Neural cell (in vitro differentiated cells): ENCODE measurements around the gene STX18. TPM values are rescaled to one million over a fixed set of nuclear protein-coding genes. Genes with fewer than 3 reads are reported as not detected.
A peak's percentile ranks its signal among the peaks of the same experiment; 100 is the strongest.

ENCODE experiments used
- H2AFZ ChIP-seq: fragments of 200-600, 300-800 bp; sonication (generic), shearing (Covaris generic); 2 replicates; pipeline ENCODE4 v1.6.0; 2014; ENCODE audit warnings: low read depth, mild to moderate bottlenecking, antibody characterized with exemption, low read length, moderate library complexity
- H3F3A ChIP-seq: fragments of 200-600 bp; shearing (Covaris generic); 2 replicates; pipeline ENCODE4 v1.6.1; 2016; ENCODE audit warnings: mild to moderate bottlenecking, moderate library complexity, mixed read lengths, antibody characterized with exemption, low read length; ENCODE audit not compliant: insufficient read depth, poor library complexity, severe bottlenecking
- H3K27ac ChIP-seq: fragments of 200-600, 300-800 bp; sonication (generic), shearing (Covaris generic); 2 replicates; pipeline ENCODE4 v1.5.1; 2014; ENCODE audit warnings: mild to moderate bottlenecking, low read length, moderate library complexity
- H3K27me3 ChIP-seq: fragments of 300-800, 200-600 bp; sonication (generic), shearing (Covaris generic); 2 replicates; pipeline ENCODE4 v1.6.0; 2014; ENCODE audit warnings: mild to moderate bottlenecking, low read depth, low read length, moderate library complexity; ENCODE audit not compliant: insufficient read depth
- H3K36me3 ChIP-seq: fragments of 300-800, 200-600 bp; sonication (generic), shearing (Covaris generic); 2 replicates; pipeline ENCODE4 v1.5.1; 2014; ENCODE audit warnings: mild to moderate bottlenecking, antibody characterized with exemption, low read length, moderate library complexity; ENCODE audit not compliant: insufficient read depth
- H3K4me2 ChIP-seq: fragments of 300-800, 200-600 bp; sonication (generic), shearing (Covaris generic); 2 replicates; pipeline ENCODE4 v1.6.0; 2014; ENCODE audit warnings: mild to moderate bottlenecking, low read length
- H3K4me3 ChIP-seq: fragments of 300-800, 200-600 bp; sonication (generic), shearing (Covaris generic); 2 replicates; pipeline ENCODE4 v1.5.1; 2014; ENCODE audit warnings: mild to moderate bottlenecking, low read length, moderate library complexity
- H3K79me2 ChIP-seq: fragments of 200-600 bp; shearing (Covaris generic); replicated peaks from 2 replicates; pipeline ENCODE4 v1.6.0; 2014; ENCODE audit warnings: mild to moderate bottlenecking, low read length, moderate library complexity; ENCODE audit not compliant: insufficient read depth
- H3K9ac ChIP-seq: fragments of 300-800, 200-600 bp; sonication (generic), shearing (Covaris generic); 2 replicates; pipeline ENCODE4 v1.6.1; 2016; ENCODE audit warnings: mild to moderate bottlenecking, low read length, mixed read lengths
- H3K9me2 ChIP-seq: fragments of 200-600 bp; shearing (Covaris generic); 2 replicates; pipeline ENCODE4 v1.6.1; 2016; ENCODE audit warnings: mild to moderate bottlenecking, low read length, mixed read lengths; ENCODE audit not compliant: insufficient read depth
- H3K9me3 ChIP-seq: fragments of 200-600, 300-800 bp; sonication (generic), shearing (Covaris generic); 2 replicates; pipeline ENCODE4 v1.6.1; 2016; ENCODE audit warnings: mild to moderate bottlenecking, mixed run types, low read length, moderate library complexity, mixed read lengths
- H4K20me1 ChIP-seq: fragments of 200-600 bp; shearing (Covaris generic); 2 replicates; pipeline ENCODE4 v1.6.1; 2016; ENCODE audit warnings: mild to moderate bottlenecking, mixed run types; ENCODE audit not compliant: insufficient read depth
- CTCF ChIP-seq: fragments of 450-650 bp; IDR thresholded peaks from 2 replicates; pipeline ENCODE4 v1.5.1; 2014; ENCODE audit warnings: antibody characterized with exemption, mild to moderate bottlenecking, moderate library complexity; ENCODE audit not compliant: poor library complexity, severe bottlenecking
- EP300 ChIP-seq: fragments of 450-650 bp; conservative IDR thresholded peaks from 2 replicates; pipeline ENCODE4 v1.6.1; 2014; ENCODE audit warnings: antibody characterized with exemption, mild to moderate bottlenecking, moderate library complexity; ENCODE audit not compliant: poor library complexity, severe bottlenecking
- EZH2 ChIP-seq: fragments of 200-600, 300-800 bp; shearing (Covaris generic), sonication (generic); IDR thresholded peaks from 2 replicates; pipeline ENCODE4 v1.6.1; 2014; ENCODE audit warnings: antibody characterized with exemption, low read length, borderline replicate concordance, mild to moderate bottlenecking; ENCODE audit not compliant: insufficient read depth, poor library complexity, severe bottlenecking
- MXI1 ChIP-seq: fragments of 450-650 bp; conservative IDR thresholded peaks from 2 replicates; pipeline ENCODE4 v1.6.1; 2014; ENCODE audit warnings: antibody characterized with exemption, mild to moderate bottlenecking; ENCODE audit not compliant: poor library complexity, severe bottlenecking
- POLR2AphosphoS5 ChIP-seq: IDR thresholded peaks from 2 replicates; pipeline ENCODE4 v1.6.1; 2012
- RAD21 ChIP-seq: fragments of 450-650 bp; conservative IDR thresholded peaks from 2 replicates; pipeline ENCODE4 v1.6.1; 2014; ENCODE audit warnings: antibody characterized with exemption, mild to moderate bottlenecking, moderate library complexity
- SMC3 ChIP-seq: fragments of 450-650 bp; conservative IDR thresholded peaks from 2 replicates; pipeline ENCODE4 v1.6.1; 2014; ENCODE audit warnings: antibody characterized with exemption, mild to moderate bottlenecking, moderate library complexity; ENCODE audit not compliant: poor library complexity
- TAF1 ChIP-seq: IDR thresholded peaks from 2 replicates; pipeline ENCODE4 v1.6.1; 2012; ENCODE audit warnings: low read depth
- polyA plus RNA-seq: library from polyadenylated mRNA; depleted of rRNA; stranded (reverse); fragments of >200 nt; gene quantifications from 2 replicates; pipeline ENCODE4 v1.2.3, GENCODE V29; 2014
- TF ChIP-seq, protein P1 (sequence below): IDR thresholded peaks from 2 replicates; pipeline ENCODE4 v1.6.1; 2012; ENCODE audit warnings: borderline replicate concordance

Gene STX18
- polyA plus RNA-seq, 1 donor from 2014 or later = 64.5 TPM

- TF ChIP-seq, protein P1, sequence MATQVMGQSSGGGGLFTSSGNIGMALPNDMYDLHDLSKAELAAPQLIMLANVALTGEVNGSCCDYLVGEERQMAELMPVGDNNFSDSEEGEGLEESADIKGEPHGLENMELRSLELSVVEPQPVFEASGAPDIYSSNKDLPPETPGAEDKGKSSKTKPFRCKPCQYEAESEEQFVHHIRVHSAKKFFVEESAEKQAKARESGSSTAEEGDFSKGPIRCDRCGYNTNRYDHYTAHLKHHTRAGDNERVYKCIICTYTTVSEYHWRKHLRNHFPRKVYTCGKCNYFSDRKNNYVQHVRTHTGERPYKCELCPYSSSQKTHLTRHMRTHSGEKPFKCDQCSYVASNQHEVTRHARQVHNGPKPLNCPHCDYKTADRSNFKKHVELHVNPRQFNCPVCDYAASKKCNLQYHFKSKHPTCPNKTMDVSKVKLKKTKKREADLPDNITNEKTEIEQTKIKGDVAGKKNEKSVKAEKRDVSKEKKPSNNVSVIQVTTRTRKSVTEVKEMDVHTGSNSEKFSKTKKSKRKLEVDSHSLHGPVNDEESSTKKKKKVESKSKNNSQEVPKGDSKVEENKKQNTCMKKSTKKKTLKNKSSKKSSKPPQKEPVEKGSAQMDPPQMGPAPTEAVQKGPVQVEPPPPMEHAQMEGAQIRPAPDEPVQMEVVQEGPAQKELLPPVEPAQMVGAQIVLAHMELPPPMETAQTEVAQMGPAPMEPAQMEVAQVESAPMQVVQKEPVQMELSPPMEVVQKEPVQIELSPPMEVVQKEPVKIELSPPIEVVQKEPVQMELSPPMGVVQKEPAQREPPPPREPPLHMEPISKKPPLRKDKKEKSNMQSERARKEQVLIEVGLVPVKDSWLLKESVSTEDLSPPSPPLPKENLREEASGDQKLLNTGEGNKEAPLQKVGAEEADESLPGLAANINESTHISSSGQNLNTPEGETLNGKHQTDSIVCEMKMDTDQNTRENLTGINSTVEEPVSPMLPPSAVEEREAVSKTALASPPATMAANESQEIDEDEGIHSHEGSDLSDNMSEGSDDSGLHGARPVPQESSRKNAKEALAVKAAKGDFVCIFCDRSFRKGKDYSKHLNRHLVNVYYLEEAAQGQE = no peak
- no peak for TF ChIP-seq MXI1
- TF ChIP-seq TAF1 = no peak
- no peak for TF ChIP-seq EZH2
- TF ChIP-seq POLR2AphosphoS5 = no peak
- TF ChIP-seq EP300 = no peak
- H3F3A ChIP-seq = peaks cover 19% of the 10 kb centered on the region
- H3K27me3 ChIP-seq = no peaks in the 10 kb centered on the region
- H2AFZ ChIP-seq = no peak overlapping the region
- H3K27ac ChIP-seq = peak overlapping the region; percentile 90
- peak overlapping the region; percentile 61 for H3K4me3 ChIP-seq
- peaks cover 59% of the 10 kb centered on the region for H3K79me2 ChIP-seq
- peak overlapping the region; percentile 73 for H3K4me2 ChIP-seq
- H3K36me3 ChIP-seq = peaks cover 64% of the 10 kb centered on the region
- peaks cover 10% of the 10 kb centered on the region for H4K20me1 ChIP-seq
- peak overlapping the region; percentile 66 for H3K9ac ChIP-seq
- H3K9me2 ChIP-seq = no peaks in the 10 kb centered on the region
- H3K9me3 ChIP-seq = peaks cover 5% of the 10 kb centered on the region
Measured at GRCh38 chr4:4396628-4397440, 145.0 kb downstream of the STX18 start.

DNA sequence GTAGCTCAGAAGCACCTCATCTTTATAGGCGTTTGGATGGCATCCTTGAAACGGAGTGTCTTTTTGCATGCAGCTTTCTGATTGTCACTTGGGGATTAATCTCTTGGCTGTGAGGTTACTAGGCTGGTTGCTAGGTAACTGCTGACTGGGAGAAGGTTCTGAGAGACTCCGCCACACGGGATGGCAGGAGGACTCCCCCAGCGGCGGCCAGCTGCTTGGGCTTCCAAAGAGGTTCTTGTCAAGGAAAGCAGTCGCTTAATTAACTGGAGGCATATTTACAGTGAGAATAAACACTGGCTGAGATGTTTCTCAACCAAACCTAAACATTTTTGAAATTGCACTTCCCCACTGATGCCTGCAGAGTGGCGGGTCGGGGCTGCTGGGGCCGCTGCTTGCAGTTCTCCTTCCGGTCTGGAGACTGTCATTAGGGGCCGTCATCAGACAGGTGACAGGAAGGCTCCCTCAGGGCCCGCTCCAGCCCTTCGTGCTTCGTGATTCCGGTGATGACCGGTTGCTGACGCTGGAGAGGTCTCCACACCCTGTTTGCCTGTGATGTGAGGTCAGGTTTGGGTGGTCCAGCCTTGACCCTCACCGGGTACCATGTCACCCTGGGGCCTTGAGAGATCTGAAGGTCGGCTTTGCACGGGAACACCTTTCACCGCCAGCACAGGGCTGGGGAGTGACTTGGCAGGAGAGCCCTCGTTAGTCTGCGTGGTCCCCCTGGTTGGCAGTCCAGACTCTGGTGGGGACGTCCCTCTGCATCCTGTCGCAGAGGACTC, 145.8 kb downstream of the STX18 start:
- peaks cover 64% of the 10 kb centered on the region for H3K36me3 ChIP-seq
- no peak overlapping the region for H2AFZ ChIP-seq
- peaks cover 20% of the 10 kb centered on the region for H3F3A ChIP-seq
- peak overlapping the region; percentile 90 for H3K27ac ChIP-seq
- peak overlapping the region; percentile 66 for H3K9ac ChIP-seq
- H3K79me2 ChIP-seq = peaks cover 67% of the 10 kb centered on the region
- no peaks in the 10 kb centered on the region for H3K9me2 ChIP-seq
- peak overlapping the region; percentile 73 for H3K4me2 ChIP-seq
- no peaks in the 10 kb centered on the region for H3K27me3 ChIP-seq
- peak overlapping the region; percentile 61 for H3K4me3 ChIP-seq
- peaks cover 5% of the 10 kb centered on the region for H3K9me3 ChIP-seq
- TF ChIP-seq RAD21 (peak; percentile 56), EZH2 (no peak), SMC3 (peak; percentile 32), CTCF (peak; percentile 70), TAF1 (no peak), MXI1 (peak; percentile 61), POLR2AphosphoS5 (peak; percentile 58), EP300 (peak; percentile 59)
- TF ChIP-seq, protein P1 = peak; percentile 41
- peaks cover 10% of the 10 kb centered on the region for H4K20me1 ChIP-seq
